ENCODE measurements around the gene WDR27.
"Not testable (repeated sequence)": the region's sequence is repeated elsewhere in the genome, so short reads cannot be mapped to it uniquely, and the experiment has no call there.

Gene WDR27

GRCh38 chr6:169457762-169458161 is 244.1 kb downstream of the WDR27 start:
- no peak for DNase-seq

- DNase-seq: no peak
These were observed 245.0 kb downstream of the WDR27 start for GRCh38 chr6:169456840-169457239.

- DNase-seq: no peak
These were observed 246.4 kb downstream of the WDR27 start for GRCh38 chr6:169455470-169455869.

GRCh38 chr6:169454872-169455204 is 247.0 kb downstream of the WDR27 start:
- no peak for DNase-seq

GRCh38 chr6:169454204-169454871 is 247.5 kb downstream of the WDR27 start:
- no peak for DNase-seq

GRCh38 chr6:169452869-169453620 is 248.8 kb downstream of the WDR27 start:
- DNase-seq: no peak

- no peak for DNase-seq
These were observed 249.5 kb downstream of the WDR27 start for GRCh38 chr6:169452117-169452868.

GRCh38 chr6:169451065-169451838 is 250.6 kb downstream of the WDR27 start:
- no peak for DNase-seq

- no peak for DNase-seq
These were observed 251.7 kb downstream of the WDR27 start for GRCh38 chr6:169450097-169450496.

GRCh38 chr6:169449221-169449620 is 252.6 kb downstream of the WDR27 start:
- no peak for DNase-seq

GRCh38 chr6:169445661-169446581 is 255.9 kb downstream of the WDR27 start:
- no peak for DNase-seq

- DNase-seq: no peak
These were observed 256.6 kb downstream of the WDR27 start for GRCh38 chr6:169445227-169445626.

GRCh38 chr6:169441292-169441691 is 260.5 kb downstream of the WDR27 start:
- no peak for DNase-seq

GRCh38 chr6:169439710-169440109 is 262.1 kb downstream of the WDR27 start:
- no peak for DNase-seq

GRCh38 chr6:169434554-169434953 is 267.3 kb downstream of the WDR27 start:
- DNase-seq: not testable (repeated sequence)

- no peak for DNase-seq
These were observed 272.8 kb downstream of the WDR27 start for GRCh38 chr6:169429001-169429400.

GRCh38 chr6:169428532-169428931 is 273.3 kb downstream of the WDR27 start:
- DNase-seq: no peak

- no peak for DNase-seq
These were observed 274.0 kb downstream of the WDR27 start for GRCh38 chr6:169427856-169428255.

GRCh38 chr6:169426611-169427010 is 275.2 kb downstream of the WDR27 start:
- DNase-seq: no peak

- no peak for DNase-seq
These were observed 276.0 kb downstream of the WDR27 start for GRCh38 chr6:169425628-169426370.

GRCh38 chr6:169424821-169425240 is 277.0 kb downstream of the WDR27 start:
- DNase-seq: no peak
